Right cardiac atrium (tissue), 5 donors: ENCODE data around the gene STKLD1. TPM values are rescaled to one million over a fixed set of nuclear protein-coding genes. Genes with fewer than 3 reads are reported as not detected.

Experiments
- ATAC-seq, 2 donors: fragments of 200-7000 bp; cut with Tn5 transposase; one replicate each; pipeline versions ENCODE4 v1.8.0 to v1.9.1; 2020; ENCODE audit warnings: moderate library complexity in 2 of 2, mild to moderate bottlenecking in 1 of 2
- DNase-seq, 3 donors: peaks; one replicate each; pipeline ENCODE4 v3.0.0-alpha.2; 2020
- H3K27ac ChIP-seq: one replicate; pipeline ENCODE4 v1.5.1; 2013; ENCODE audit warnings: mild to moderate bottlenecking, low read length, control low read depth, moderate library complexity
- H3K27me3 ChIP-seq: one replicate; pipeline ENCODE4 v1.6.1; 2013; ENCODE audit not compliant: control insufficient read depth, insufficient read depth
- H3K4me1 ChIP-seq: one replicate; pipeline ENCODE4 v1.6.1; 2013; ENCODE audit warnings: low read length; ENCODE audit not compliant: control insufficient read depth, insufficient read depth
- H3K4me3 ChIP-seq: one replicate; pipeline ENCODE4 v1.5.1; 2013; ENCODE audit warnings: low read length, control low read depth
- H3K9me3 ChIP-seq: one replicate; pipeline ENCODE4 v1.6.1; 2013; ENCODE audit warnings: low read length; ENCODE audit not compliant: control insufficient read depth
- WGBS: extraction: QIAGEN DNeasy Blood & Tissue Kit; methylation state at CpG from one replicate; pipeline ENCODE4 v1.1.7; 2013; 5-methylcytosine and 5-hydroxymethylcytosine counted together
- intact Hi-C, 4 donors: fragments of 100-400 bp; cut with DNase I; formaldehyde crosslinking; loops; one replicate each; pipeline versions ENCODE4 v1.11.0 to v1.14.0; 2022 to 2023
- polyA plus RNA-seq: library from polyadenylated mRNA; stranded (reverse); fragments of 200-250 nt; gene quantifications from one replicate; pipeline ENCODE4 v1.2.3, GENCODE V29; 2013
- total RNA-seq, 4 donors: library from RNA; stranded (reverse); fragmentation: NEBNext Ultra II Directional; extraction: Animal tissue kit (Norgen Biotek cat#: 25700); gene quantifications; one replicate each; pipeline ENCODE4 v1.2.1, GENCODE V29; 2021
- donor health status: healthy with polysubstance abuse.
- donor health status: DM: no; HTN: yes; CAD: no.
- donor health status: DM: no; HTN: no; CAD: no.
- donor health status: DM: no; HTN: yes; CAD: no; lungs with severe emphysema.
- donor health status: DM: yes; HTN: yes; CAD: no.

The STKLD1 gene
- total and polyA plus RNA-seq, 5 donors = 0.31 to 1.3 (median 0.70) TPM; not detected in 1

DNA sequence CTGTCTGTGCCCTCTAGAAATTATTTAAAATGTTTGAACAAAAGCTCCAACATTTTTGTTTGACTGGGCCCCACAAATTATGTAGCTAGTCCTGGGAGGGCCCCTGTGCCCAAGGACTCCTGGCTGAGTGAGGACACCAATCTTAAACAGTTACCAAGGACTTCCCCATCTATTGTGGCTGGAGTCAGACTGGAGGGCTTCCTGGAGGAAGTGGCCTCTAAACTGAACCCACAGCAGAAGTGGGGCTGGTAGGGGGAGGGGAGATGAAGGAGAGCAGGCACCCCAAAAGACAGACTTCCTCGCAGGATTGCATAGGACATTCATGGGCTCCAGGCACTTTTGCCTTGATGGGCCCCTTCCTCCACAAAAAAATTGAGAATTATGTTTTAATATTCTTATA, 54.1 kb downstream of the STKLD1 start:
- intact Hi-C loops = no loop called here
- Histone ChIP-seq H3K27me3 (no peaks in the 10 kb centered on the region), H3K4me3 (no peak overlapping the region), H3K9me3 (no peaks in the 10 kb centered on the region), H3K27ac (no peak overlapping the region), H3K4me1 (no peaks in the 10 kb centered on the region)
- DNase-seq (no peak), ATAC-seq (no peak)
- WGBS = 92% methylated on average over 1 of the region's 1 CpG

DNA sequence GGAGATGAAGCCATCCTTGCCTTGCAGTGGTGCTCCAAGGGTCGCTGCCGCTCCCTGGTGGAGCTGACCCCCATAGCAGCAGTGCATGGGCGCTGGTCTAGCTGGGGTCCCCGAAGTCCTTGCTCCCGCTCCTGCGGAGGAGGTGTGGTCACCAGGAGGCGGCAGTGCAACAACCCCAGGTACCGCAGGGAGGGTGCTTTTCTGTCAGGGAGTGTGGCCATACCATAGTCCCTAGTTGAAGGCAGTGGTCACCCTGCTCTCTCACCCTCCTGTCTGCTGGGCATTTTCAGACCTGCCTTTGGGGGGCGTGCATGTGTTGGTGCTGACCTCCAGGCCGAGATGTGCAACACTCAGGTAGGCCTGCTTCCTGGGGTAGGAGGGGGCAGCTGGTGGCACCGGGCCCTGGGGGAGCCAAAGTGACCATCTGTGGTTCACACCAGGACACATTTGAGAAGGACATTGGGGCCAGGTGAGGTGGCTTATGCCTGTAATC, 57.2 kb downstream of the STKLD1 start:
- Histone ChIP-seq H3K9me3 (no peaks in the 10 kb centered on the region), H3K4me1 (no peaks in the 10 kb centered on the region), H3K27ac (no peak overlapping the region), H3K27me3 (no peaks in the 10 kb centered on the region), H3K4me3 (no peak overlapping the region)
- ATAC-seq (no peak), DNase-seq (no peak)
- intact Hi-C loops = no loop called here
- 82% methylated on average over 11 of the region's 11 CpGs for WGBS

DNA sequence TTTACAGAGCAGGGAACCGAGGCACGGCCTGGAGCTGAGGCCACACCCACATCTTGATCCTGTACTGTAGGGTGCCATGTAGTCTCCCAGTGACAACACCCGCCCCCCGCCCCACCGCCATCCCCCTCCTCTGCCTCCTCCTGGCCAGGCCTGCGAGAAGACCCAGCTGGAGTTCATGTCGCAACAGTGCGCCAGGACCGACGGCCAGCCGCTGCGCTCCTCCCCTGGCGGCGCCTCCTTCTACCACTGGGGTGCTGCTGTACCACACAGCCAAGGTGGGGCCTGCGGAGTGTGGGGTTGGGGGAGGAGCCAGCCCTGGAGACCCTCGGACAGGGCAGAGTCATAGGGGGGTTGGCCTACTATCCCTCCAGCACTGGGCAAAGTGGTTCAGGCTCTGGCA, 60.5 kb downstream of the STKLD1 start:
- Histone ChIP-seq H3K9me3 (no peaks in the 10 kb centered on the region), H3K4me3 (no peak overlapping the region), H3K27me3 (no peaks in the 10 kb centered on the region), H3K4me1 (no peaks in the 10 kb centered on the region), H3K27ac (no peak overlapping the region)
- peak in 1 of 3 donors; percentile 24 for DNase-seq
- 73% methylated on average over 16 of the region's 16 CpGs for WGBS
- intact Hi-C loops = no loop called here
- ATAC-seq = no peak

DNA sequence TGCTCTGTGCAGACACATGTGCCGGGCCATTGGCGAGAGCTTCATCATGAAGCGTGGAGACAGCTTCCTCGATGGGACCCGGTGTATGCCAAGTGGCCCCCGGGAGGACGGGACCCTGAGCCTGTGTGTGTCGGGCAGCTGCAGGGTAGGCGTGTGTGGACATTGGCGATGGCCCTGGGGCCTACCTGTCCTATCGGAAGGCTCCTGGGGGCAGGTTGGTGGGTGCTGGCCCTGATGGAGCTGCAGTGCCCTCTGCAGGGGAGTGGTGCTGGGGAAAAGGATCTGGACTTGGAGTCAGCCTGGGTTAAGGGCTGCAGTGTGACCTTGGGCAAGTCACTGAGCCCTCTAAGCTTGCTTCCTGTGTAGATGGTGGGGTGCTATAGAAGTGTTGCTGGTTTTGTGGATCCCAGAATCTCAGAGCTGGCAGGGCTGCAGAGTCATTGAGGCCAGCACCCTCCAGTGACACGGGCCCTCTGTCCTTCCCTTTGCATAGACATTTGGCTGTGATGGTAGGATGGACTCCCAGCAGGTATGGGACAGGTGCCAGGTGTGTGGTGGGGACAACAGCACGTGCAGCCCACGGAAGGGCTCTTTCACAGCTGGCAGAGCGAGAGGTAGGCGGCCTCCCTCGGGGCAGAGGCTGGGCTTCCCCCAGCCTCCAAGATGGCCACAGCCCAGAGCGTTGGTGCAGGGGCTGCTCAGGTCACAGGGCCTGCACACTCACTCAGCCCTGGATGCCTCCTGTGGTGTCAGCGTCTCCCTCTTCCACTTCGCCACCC, 61.8 kb downstream of the STKLD1 start:
- DNase-seq = peak in 1 of 3 donors; percentile 39
- no peak for ATAC-seq
- Histone ChIP-seq H3K4me3 (no peak overlapping the region), H3K9me3 (no peaks in the 10 kb centered on the region), H3K27me3 (no peaks in the 10 kb centered on the region), H3K27ac (no peak overlapping the region), H3K4me1 (no peaks in the 10 kb centered on the region)
- 90% methylated on average over 20 of the region's 20 CpGs for WGBS
- intact Hi-C loops = no loop called here

DNA sequence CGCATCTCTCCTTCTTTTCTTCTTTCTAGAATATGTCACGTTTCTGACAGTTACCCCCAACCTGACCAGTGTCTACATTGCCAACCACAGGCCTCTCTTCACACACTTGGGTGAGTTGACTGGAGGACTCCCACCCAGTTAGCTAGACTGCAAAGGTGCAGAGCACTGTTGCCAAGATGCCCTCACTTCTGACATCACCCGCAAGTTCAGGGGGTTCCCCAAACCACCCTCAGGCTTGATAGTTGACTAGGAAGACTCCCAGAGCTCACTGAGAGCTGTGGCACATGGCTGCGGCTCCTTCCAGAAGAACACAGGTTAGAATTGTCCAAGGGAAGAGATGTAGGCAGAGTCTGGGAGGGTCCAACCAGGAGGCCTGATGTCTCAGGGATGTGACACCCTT, 63.2 kb downstream of the STKLD1 start:
- H3K27me3 ChIP-seq = no peaks in the 10 kb centered on the region

DNA sequence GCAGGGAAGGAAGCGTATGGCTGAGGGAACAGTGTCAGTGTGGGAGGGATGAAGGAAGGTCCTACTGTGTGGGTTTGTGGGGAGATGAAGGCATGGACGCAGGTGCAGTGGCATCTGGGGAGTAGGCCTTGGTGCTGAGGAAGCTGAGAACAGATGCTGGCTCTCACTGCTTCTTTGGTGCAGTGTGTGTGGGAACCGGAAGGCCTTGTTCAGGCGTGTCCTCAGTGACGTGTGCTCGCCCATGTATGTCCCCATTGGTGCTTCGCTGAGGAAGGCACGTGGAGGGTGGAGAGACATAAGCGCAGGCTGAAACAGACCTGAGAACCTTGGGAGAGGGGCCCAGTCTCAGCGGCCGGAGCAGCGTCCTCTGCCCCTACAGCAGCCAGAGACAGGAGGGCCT, 64.7 kb downstream of the STKLD1 start:
- WGBS = 87% methylated on average over 12 of the region's 12 CpGs
- Histone ChIP-seq H3K27ac (no peak overlapping the region), H3K4me3 (no peak overlapping the region), H3K27me3 (no peaks in the 10 kb centered on the region), H3K9me3 (no peaks in the 10 kb centered on the region), H3K4me1 (no peaks in the 10 kb centered on the region)
- DNase-seq = no peak
- intact Hi-C loops = no loop called here
- no peak for ATAC-seq

More for the DNA sequence above, 63.2 kb downstream of the STKLD1 start:
- no peaks in the 10 kb centered on the region for H3K4me1 ChIP-seq
- H3K27ac ChIP-seq = no peak overlapping the region
- WGBS = 76% methylated on average over 4 of the region's 4 CpGs
- ATAC-seq (no peak), DNase-seq (no peak)
- intact Hi-C loops = no loop called here
- H3K4me3 ChIP-seq = no peak overlapping the region
- H3K9me3 ChIP-seq = no peaks in the 10 kb centered on the region

DNA sequence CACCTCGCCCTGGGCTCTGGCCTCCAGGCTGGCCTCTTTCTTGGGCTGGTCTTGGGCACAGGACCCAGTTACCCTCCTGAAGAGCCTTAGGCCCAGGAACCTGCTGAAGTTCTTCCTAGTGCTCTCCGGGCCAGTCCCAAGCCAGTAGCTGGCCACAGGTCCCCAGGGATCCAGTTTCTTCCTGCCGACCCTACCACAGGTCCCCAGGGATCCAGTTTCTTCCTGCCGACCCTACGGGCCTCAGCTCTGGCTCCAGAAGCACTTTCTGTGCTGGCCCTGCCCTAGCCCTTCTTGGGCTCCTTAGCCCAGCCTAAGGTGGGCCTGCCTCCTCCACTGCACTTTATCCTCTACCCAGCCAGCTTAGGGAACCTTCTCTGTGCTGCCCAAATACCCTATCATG, 65.4 kb downstream of the STKLD1 start:
- ATAC-seq = no peak
- no peaks in the 10 kb centered on the region for H3K27me3 ChIP-seq
- intact Hi-C loops = no loop called here
- no peaks in the 10 kb centered on the region for H3K4me1 ChIP-seq
- WGBS = 56% methylated on average over 5 of the region's 5 CpGs
- peak in 2 of 3 donors; percentile 17 to 26 for DNase-seq
- H3K4me3 ChIP-seq = no peak overlapping the region
- H3K9me3 ChIP-seq = no peaks in the 10 kb centered on the region
- H3K27ac ChIP-seq = no peak overlapping the region

DNA sequence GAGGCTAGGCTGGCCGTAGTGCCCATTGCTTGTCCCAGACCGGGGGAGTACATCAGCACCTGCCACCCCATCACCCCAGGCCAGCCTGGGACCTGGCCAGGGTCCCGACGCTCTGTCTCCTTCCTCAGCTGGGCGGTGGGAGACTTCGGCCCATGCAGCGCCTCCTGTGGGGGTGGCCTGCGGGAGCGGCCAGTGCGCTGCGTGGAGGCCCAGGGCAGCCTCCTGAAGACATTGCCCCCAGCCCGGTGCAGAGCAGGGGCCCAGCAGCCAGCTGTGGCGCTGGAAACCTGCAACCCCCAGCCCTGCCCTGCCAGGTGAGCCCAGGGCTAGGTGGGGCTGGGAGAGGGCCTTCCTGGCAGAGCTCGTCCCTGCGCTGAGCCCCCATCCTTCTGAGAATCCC, 67.1 kb downstream of the STKLD1 start:
- H3K27me3 ChIP-seq = no peaks in the 10 kb centered on the region
- no peak overlapping the region for H3K4me3 ChIP-seq
- intact Hi-C loops = no loop called here
- no peak overlapping the region for H3K27ac ChIP-seq
- no peaks in the 10 kb centered on the region for H3K4me1 ChIP-seq
- H3K9me3 ChIP-seq = no peaks in the 10 kb centered on the region
- peak in 1 of 3 donors; percentile 18 for DNase-seq
- no peak for ATAC-seq
- WGBS = 92% methylated on average over 15 of the region's 15 CpGs

DNA sequence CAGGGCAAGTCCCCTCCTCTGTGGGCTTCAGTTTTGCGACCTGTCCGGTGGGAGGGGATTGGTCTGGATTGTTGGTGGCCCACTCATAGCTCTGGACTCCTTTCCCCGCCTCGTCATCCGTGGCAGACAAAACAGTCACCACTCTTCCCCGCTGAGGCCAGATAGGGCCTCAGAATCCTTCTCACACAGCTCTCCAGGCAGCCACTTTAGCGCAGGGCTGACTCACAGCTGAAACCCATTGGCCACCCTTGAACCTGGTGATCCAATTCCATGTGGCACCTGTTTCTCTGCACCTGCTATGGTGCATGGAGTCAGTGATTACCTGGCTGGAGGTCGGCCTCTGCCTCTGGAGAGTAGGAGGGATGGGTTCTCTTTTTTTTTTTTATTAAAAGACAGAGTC, 67.8 kb downstream of the STKLD1 start:
- Histone ChIP-seq H3K9me3 (no peaks in the 10 kb centered on the region), H3K4me1 (no peaks in the 10 kb centered on the region), H3K27me3 (no peaks in the 10 kb centered on the region), H3K4me3 (no peak overlapping the region), H3K27ac (no peak overlapping the region)
- DNase-seq = no peak
- ATAC-seq = no peak
- WGBS = 74% methylated on average over 8 of the region's 8 CpGs
- intact Hi-C loops = no loop called here

DNA sequence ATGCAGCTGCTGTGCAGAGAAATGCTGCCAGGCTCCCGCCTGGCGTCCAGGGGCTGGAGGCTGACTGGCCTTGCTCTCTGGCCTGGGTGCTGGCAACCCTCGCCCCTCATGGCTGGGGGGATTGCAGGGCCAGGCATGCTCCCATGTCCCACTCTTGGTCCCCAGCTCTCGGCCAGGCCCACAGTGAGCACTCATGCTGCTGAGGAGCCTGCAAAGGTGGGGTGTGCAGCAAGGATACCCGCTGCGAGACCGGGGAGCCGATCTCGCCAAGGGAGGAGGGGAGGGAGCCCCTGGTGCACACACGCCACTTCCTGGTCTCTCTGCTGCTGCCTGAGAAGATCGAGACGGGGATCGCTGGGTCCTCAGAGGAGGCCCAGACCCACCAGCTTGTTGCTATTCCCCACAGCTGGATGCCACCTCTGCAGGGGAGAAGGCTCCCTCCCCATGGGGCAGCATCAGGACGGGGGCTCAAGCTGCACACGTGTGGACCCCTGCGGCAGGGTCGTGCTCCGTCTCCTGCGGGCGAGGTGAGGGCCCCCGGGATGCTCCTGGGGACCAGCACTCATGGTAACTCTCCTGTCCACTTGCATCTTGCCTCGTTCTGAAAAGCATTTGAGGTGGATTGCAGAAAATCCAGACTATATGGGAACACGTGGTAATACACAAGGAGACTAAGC, 69.3 kb downstream of the STKLD1 start:
- H3K9me3 ChIP-seq = no peaks in the 10 kb centered on the region
- H3K27ac ChIP-seq = no peak overlapping the region
- no peaks in the 10 kb centered on the region for H3K4me1 ChIP-seq
- ATAC-seq (no peak), DNase-seq (peak in 1 of 3 donors; percentile 16)
- intact Hi-C loops = no loop called here
- 81% methylated on average over 23 of the region's 23 CpGs for whole genome bisulfite sequencing
- no peak overlapping the region for H3K4me3 ChIP-seq
- no peaks in the 10 kb centered on the region for H3K27me3 ChIP-seq

DNA sequence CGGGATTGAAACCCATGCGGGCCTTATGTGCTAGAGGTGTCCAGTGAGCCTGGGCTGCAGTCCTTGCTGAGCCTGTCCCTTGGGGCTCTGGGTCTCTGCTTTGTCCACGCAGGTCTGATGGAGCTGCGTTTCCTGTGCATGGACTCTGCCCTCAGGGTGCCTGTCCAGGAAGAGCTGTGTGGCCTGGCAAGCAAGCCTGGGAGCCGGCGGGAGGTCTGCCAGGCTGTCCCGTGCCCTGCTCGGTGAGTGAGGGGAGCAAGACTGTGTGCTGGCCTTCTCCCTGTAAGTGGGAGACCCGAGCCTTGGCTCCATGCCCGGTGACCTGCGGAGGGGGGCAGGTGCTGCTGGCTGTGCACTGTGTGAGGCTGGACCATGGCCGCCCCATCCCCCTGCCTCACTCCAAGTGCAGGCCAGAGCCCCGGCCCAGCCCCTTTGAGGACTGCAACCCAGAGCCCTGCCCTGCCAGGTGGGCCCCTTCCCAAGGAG, 72.4 kb downstream of the STKLD1 start:
- intact Hi-C loops = no loop called here
- ATAC-seq = peak; percentile 19 to 20

More for the DNA sequence above, 72.4 kb downstream of the STKLD1 start:
- peak in 1 of 3 donors; percentile 43 for DNase-seq
- Histone ChIP-seq H3K27me3 (no peaks in the 10 kb centered on the region), H3K4me3 (no peak overlapping the region), H3K4me1 (no peaks in the 10 kb centered on the region), H3K27ac (no peak overlapping the region), H3K9me3 (no peaks in the 10 kb centered on the region)
- WGBS = 58% methylated on average over 13 of the region's 13 CpGs
